Kidney tubule cell (primary cell): Measurements from ENCODE around the gene ZBTB17.
"Not testable (repeated sequence)": the region's sequence is repeated elsewhere in the genome, so short reads cannot be mapped to it uniquely, and the experiment has no call there.

Experiments used
- DNase-seq: peaks from one replicate; pipeline ENCODE4 v3.0.0-alpha.2; 2018; ENCODE audit warnings: low spot score

Gene ZBTB17

DNA sequence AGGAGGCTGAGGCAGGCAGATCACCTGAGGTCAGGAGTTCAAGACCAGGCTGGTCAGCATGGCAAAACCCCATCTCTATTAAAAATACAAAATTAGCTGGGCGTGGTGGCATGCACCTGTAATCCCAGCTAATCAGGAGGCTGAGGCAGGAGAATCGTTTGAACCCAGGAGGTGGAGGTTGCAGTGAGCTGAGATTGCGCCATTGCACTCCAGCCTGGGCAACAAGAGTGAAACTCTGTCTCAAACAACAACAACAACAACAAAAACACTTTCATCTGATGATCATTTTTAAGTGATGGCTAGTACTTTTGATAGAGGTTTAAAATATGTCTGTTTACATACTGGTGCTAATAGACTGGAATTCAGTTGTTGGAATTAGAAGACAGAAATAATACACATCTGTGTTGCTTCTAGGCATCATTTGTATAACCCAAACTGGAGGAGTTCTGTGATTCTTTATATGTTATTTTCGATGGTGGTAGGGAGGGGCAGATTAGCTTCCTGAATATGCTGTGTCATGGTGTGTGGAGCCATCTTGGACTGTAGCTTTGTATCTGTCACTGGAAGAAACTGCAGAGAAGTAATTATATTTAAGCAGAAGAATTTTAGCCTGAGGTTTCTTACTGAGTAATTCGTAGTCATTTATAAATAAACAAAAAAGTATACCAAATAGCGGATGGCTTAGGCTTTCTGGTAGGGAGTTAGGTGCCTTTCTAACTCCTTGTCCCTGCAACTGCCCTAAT lies 82.9 kb downstream of the ZBTB17 start:
- DNase-seq, result not testable (repeated sequence)
